Measurements from ENCODE around the gene TAGAP. TPM values are rescaled to one million over a fixed set of nuclear protein-coding genes. Genes with fewer than 3 reads are reported as not detected.

Gene TAGAP
- polyA plus RNA-seq, 1 of the 3 experiments (the other 2 are of a cell fraction): not detected

DNA sequence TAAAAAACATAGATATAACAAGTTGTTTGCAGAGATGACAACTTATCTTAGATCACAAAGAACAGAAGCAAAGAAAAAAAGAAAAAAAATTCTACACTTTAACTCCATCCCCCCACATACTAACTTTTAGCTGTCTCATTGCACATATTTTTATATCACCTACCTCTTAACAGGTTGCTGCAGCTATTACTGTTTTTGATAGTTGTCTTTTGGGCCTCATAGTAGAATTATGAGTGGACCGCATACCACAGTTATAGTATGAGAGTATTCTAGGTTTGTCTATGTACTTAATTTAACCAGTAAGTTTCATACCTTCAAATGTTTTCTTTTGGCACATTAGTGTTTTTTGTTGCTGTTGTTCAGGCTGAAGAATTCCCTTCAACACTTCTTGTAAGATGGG lies 57.1 kb downstream of the TAGAP start (continued):
- TF ChIP-seq, protein P1, sequence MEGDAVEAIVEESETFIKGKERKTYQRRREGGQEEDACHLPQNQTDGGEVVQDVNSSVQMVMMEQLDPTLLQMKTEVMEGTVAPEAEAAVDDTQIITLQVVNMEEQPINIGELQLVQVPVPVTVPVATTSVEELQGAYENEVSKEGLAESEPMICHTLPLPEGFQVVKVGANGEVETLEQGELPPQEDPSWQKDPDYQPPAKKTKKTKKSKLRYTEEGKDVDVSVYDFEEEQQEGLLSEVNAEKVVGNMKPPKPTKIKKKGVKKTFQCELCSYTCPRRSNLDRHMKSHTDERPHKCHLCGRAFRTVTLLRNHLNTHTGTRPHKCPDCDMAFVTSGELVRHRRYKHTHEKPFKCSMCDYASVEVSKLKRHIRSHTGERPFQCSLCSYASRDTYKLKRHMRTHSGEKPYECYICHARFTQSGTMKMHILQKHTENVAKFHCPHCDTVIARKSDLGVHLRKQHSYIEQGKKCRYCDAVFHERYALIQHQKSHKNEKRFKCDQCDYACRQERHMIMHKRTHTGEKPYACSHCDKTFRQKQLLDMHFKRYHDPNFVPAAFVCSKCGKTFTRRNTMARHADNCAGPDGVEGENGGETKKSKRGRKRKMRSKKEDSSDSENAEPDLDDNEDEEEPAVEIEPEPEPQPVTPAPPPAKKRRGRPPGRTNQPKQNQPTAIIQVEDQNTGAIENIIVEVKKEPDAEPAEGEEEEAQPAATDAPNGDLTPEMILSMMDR (IDR thresholded peaks at IDR 0.05): no peak

Other genes starting within 250 kb of the TAGAP start
- 84.3 and 92.0 TPM in 2 replicates for gene EZR, start 225.6 kb downstream of the TAGAP start, polyA plus RNA-seq (2012; rRNA removed)
- 2.1 and 2.6 TPM in 2 replicates for gene RSPH3, start 44.8 kb downstream of the TAGAP start, polyA plus RNA-seq (2012; rRNA removed)
- gene FNDC1, start 124.4 kb upstream of the TAGAP start, polyA plus RNA-seq (2012; rRNA removed): not detected in 2 replicates

Data from SK-N-SH (cell line).